ENCODE measurements around the gene ARHGEF33.
A peak's percentile ranks its signal among the peaks of the same experiment; 100 is the strongest.
"Not testable (repeated sequence)": the region's sequence is repeated elsewhere in the genome, so short reads cannot be mapped to it uniquely, and the experiment has no call there.

ARHGEF33 gene

DNA sequence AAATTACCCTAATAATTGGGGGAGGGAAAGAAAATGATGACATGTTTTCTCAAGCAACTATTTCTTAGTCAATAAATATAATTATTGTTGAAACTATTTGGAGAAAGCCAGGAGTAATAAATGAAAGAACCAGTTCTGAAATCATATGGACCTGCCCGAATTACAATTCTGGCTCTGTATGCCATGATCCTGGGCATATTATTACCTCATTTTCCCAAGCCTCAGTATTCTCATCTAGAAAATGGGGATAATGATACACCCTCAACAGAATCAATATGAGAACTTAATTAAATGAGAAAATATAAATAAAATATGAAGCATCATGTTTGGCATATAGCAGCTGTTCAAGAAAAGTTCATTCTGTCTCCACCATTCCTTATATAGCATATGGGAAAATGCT, 22.9 kb downstream of the ARHGEF33 start:
- DNase-seq: no peak

DNA sequence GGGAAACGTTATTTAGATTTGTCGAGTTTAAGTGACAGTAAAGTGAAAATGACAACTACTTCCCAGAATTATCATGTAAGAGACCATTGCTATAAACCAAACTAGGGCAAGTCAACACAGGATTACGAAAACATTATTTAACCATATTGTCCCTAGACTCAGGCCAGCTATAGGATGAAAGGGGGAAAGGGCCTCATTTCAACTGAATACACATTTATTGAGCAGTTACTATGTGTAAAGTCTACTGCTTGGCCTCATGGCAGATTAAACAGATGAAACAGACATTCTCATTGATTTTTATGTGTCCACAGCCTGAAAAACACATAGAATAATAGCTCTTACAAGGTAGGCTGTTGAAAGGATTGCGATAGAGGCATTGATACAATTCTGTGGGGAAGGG, 32.7 kb downstream of the ARHGEF33 start:
- no peak for DNase-seq

DNA sequence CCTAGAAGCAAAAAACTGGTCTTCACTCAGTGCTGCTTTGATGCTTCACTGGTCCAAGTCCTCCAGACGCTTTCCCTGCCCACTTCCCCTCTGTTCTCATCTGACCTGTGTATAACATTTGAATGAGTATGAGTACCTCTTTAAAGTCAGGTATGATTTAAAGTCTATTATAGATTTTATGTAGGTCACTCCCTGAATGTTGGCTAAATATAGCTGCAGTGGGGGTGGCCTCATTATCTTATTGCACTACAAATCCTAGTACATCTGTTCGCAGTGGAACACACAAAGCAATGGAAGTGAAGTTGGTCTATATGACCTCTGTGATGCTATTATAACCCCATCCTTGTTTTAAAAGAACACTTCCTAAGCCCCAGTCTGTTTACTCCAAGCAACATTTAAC, 33.2 kb downstream of the ARHGEF33 start:
- no peak for DNase-seq

DNA sequence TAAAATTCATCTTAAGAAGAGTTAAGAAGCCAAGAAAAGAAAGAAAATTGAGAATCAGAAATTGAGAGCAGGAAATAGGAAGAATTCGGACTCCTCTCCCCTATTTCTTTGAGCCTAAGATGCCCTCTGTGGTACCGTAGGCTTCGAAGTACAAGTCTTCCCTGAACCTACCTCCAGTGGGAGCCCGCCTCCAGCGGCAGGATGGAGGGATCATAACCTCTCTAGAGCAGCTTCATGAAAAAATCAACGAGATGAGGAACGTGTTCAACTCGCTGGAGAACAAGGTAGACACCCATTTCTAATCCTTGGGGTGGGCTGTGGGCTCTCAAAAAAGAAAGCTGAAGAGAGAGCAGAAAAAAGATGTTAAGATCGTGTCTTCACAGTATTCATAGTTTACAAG, 36.3 kb downstream of the ARHGEF33 start:
- no peak for DNase-seq

DNA sequence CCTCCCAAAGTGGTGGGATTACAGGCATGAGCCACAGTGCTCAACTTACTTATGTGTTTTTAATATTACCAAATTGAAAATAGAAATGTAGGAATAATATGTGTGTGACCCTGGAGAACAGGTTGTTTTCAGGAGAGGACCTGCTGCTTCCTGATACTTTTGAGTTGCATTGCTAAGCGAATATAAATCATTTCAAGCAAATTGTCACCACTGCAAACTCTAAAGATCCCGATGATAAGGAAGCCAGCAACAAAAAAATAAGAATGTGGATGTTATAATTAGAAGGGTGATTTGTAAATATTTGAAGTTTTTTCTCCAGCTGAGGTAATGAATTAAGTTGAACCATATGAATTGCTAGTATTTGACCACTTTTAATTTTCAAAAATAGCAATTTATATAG, 40.9 kb downstream of the ARHGEF33 start:
- no peak for DNase-seq

DNA sequence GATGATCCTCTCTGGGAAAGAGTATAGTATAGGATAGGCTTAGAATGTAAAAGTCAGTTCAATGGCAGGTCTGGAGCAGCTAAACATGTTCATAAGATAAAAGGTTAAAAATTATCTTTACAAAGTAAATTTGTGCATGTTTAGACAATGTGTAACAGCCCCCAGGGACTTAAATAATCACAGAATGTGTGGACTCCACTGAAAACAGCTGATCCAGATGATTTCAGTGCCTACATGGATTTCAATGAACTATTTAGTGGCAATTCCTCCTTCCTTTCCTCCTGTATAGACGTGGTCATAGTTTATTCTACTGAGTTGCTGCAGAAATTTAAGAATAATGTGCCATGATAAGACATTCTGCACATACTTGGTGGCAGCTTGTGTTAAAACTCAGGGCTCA, 42.9 kb downstream of the ARHGEF33 start:
- DNase-seq: no peak

DNA sequence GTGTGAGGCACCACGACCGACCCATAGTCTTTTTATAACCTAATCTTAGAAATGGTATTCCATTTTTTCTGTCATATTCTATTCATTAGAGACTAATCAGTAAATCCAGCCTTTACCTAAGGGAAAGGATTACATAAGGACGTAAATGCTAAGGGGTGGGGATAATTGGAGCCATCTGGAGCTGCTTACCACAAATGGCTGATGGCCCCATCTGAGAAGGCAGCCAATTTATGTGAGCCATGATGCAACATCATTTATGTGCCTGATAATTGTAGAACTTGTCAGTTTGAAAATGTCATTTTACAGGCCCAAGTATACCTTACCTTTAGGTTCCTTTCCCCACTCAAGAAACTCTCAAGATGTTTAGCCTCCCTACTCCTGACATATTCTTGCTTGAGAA, 44.0 kb downstream of the ARHGEF33 start:
- no peak for DNase-seq

DNA sequence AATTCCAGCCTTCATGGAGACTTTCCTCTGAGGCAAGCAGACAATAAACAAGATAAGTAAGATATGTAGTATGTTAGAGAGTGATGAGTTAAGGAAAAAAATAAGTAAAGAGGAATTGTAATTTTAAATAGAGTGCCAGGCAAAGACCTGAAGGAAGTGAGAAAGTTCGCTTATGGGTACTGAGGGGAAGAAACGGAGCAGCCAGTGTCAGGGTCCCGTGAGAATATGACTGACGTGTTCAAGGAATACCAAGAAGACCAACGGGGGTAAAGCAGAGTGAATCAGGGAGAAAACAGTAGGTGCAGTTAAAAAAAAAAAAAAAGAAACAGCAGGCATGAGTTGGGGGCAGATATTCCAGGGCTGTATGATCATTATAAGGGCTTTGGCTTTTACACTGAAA, 45.1 kb downstream of the ARHGEF33 start:
- DNase-seq: no peak

DNA sequence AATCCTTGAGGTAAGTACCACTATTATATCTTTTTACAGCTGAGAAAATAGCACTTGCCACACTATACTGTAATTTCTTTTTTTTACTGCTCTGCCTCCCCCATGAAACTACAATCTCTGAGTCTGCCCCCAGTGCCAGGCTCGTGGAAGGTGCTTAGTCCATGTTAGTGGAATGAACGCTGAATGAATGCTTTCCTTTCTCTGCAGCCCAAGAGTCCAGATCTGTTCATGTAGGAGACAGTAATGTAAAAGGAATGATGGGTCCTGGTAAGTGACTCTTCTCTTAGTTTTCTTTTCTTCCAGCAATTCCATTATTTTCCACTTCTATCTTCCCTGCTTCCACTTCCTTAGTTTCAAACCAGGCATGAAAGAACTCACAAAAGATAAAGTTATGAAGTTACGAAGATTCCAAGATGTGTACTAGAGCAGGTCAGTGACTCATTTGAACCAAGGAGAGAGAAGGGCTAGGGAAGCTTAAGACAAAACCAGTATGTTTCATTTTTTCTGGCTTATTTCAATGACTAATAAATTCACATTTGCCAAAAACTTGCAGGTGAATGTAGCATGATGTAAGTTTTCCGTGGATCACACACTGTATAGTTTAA, 46.0 kb downstream of the ARHGEF33 start:
- DNase-seq: peak; percentile 75

DNA sequence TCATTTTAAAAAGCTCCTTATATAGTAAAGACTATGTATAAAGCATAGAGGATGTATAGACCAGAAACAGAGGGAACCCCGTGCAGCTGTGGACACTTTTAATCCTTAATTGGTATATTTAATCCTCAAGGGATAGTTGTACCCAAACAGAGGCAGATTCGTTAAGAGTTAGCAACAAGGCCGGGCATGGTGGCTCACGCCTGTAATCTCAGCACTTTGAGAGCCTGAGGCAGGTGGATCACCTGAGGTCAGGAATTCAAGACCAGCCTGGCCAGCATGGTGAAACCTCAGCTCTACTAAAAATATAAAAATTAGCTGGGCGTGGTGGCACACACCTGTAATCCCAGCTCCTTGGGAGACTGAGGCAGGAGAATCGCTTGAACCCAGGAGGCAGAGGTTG, 46.8 kb downstream of the ARHGEF33 start:
- not testable (repeated sequence) for DNase-seq

DNA sequence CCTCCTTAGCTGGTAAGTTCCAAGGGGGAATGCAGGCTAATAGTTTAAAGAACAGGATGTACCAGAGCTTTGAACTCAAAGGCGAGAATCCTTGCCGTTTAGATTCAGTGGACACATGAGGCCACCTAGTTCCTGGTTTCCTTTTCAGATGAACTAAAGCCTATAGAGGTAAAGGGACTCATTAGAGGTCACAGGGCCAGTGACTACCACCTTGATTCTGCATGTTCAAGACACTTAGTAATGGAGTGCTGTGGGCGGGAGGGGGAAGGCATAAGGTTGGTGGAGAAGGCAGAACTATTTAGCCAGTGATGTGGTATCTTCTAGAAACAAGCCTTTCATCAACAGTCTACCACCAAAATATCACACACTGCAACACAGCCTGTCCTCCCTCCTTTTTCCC, 47.9 kb downstream of the ARHGEF33 start:
- DNase-seq: no peak

DNA sequence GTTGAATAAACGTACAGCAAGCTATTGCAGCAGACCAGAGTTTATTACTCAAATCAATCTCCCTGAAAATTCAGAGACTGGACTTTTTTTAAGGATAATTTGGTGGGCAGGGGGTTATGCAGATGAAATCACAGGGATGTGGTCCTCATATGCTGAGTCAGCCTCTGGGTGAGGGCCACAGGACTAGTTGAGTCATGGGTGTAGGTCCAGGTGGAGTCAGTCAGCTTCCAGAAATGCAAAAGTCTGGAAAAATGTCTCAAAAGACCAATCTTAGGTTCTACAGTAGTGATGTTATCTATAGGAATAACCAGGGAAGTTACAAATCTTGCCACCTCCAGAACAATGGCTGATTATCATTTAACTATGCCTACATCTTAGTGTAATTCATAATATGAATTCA, 51.1 kb downstream of the ARHGEF33 start:
- DNase-seq: no peak

DNA sequence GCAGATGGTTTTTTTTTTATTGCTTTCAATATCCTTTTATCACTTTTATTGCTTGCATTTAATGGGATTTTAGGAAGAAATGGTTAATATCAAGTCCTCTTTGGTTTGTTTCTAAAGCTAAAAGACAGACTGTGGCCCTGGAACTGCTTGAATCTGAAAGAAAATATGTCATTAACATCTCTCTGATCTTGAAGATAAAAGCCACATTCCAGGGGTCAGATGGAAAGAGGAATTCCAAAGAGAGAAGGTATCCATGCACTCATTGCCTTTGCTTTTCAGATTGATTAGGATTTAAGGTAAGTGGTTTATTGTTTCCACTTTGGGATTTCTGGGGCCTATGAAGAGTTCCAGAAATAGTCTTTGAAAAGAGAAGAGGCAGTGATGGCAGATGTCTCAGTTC, 54.1 kb downstream of the ARHGEF33 start:
- DNase-seq: no peak

DNA sequence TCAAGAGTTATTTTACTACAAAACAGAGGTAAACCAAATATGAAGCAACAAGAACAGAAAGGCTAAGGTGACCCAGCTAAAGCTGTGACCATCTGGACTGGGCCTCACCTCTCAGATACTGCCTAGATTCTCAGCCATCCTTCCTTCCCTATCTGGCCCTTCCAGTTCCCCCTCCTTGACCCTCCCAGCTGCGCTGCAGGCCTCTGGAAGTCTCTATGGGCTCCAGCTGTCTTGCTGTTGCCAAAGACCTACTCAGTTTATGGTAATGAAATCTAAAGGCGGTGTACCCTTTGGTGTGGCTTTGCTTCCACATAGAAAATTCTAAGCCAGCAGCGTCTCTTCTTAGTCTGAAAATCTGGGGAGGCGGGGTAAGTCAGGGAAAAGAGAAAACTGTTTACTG, 55.7 kb downstream of the ARHGEF33 start:
- no peak for DNase-seq

DNA sequence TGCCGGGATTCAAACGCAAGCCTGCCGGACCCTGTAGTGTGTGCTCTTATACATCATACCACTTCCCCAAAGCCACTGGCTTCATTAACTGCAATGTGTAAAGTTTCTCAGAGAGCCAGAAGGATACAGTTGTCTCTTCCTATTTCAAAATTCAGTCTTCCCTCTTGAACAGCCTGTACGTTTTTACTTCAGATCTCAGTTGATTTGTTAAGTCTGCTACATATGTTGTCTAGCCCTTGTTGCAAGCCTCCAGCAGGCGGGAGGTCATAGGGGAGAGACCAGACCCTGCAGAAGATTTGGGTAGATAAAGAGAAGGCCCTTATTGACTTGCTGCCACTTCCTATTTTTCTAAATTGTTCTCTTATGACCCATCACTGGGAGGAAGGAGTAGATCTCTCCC, 56.2 kb downstream of the ARHGEF33 start:
- DNase-seq: no peak

DNA sequence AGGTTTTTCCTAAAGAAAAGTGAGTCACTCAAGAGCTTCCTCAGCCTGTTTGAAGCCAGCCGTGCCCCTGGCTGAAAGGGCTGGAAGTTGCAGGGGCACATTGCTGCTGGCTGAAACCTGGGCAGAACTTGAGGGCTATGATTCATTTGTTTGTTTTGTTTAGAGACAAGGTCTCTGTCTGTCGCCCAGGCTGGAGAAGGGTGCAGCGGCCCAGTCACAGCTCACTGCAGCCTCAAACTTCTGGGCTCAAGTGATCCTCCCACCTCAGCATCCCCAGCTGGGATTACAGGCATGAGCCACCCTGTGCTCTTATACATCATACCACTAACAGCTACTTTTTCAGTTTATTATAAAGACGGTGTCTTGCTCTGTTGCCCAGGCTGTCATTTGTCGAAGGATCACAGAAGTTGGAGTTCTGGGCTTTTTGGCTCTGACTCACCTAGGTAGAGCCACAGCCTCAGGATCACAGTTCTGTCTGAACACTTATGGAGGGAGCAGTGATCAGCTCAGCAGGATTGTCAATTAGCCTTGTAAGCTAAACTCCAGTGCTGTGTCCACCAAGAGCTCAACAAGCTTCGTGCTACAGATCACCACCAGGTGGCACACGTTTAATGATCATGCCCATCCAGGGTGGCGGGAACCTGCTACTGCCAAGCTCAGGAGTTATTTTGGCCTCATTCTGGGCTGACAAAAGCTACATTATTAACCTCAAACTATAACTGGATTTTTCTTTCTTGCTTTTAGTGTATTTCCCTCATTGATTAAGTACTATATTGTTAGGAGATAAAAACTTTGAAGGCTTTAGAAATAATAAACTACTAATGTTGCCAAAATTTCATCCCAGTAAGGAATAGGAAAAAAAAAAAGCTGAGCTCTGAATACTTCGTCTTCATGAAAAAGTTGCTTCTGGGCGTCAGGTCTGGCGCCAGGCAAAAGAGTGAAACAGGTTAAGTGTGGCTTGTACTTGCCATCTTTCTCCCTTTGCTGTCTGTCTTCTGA, 57.9 kb downstream of the ARHGEF33 start:
- peak; percentile 50 for DNase-seq

DNA sequence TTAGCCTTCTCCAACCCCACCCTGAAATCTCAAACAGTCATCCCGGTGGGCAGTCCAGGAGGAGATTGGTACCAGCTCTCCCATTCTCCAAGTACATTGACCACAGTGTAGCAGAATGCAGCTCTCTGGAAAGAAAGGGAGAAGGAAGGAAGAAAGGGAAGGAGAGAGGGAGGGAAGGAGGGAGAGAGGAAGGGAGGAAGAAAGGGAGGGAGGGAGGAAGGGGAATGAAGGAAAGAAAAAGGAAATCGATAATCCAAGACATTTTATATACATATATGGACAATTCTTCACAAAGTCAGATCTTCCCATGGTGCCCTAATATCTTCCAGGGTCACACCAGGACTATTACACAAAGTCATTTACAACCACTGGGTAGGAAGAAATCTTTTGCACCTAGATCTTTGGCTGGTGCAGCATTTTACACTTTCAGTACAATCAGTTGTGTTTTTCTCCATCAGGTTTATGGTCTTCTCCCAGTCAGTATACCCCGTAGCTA, 58.8 kb downstream of the ARHGEF33 start:
- no peak for DNase-seq

DNA sequence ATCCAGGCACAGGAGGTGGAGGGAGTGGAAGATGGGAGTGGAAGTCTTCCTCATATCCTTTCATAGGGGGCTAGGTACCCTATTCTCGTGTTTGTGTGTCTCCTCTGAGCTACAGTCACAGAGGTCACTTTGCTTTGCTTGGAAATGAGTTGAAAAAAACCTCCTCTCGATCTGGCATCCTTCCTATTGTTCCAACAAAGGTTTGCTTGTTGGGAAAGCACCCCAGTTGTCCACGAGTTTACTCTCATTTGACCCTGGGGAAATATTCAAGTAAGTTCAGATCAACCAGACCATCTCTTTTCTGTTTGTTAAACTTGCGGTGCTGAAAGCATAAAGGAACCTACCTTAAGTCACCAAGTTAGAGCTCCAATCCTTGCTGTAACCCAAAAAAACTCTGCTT, 59.3 kb downstream of the ARHGEF33 start:
- DNase-seq: no peak

DNA sequence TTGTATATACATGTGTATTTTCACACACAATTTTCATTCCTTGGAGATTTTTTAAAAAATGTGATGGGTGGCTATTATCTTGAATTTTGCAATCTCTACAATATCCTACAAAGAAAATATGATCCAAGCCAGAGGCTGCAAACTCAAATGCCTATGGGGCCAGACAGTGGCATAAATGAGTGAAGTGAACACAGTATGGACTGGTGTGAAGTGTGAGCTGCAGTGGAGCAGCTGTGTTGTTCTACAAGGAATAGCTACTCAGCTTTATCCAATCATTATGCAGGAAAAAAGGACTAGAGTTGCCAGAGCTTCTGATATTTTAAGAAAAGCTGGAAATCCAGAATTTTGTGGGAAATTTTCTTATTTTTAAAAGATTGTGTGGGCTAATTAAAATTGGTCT, 62.1 kb downstream of the ARHGEF33 start:
- no peak for DNase-seq

DNA sequence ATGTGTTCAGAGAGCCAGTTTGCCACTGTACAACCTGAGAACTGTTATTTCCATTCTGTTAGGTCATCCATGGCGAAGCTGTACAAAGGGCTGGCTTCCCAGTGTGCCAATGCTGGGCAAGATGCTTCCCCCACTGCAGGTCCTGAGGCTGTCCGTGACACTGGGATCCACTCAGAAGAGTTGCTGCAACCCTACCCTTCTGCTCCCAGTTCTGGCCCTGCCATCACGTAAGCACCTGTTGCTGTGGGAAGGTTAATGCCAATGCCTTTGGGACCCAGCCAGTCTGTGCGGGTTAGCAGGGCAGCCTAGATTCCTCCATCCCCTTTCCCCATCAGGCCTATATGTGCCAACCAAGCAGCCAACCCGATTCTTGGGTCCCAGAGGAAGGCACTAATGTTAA, 68.3 kb downstream of the ARHGEF33 start:
- no peak for DNase-seq

DNA sequence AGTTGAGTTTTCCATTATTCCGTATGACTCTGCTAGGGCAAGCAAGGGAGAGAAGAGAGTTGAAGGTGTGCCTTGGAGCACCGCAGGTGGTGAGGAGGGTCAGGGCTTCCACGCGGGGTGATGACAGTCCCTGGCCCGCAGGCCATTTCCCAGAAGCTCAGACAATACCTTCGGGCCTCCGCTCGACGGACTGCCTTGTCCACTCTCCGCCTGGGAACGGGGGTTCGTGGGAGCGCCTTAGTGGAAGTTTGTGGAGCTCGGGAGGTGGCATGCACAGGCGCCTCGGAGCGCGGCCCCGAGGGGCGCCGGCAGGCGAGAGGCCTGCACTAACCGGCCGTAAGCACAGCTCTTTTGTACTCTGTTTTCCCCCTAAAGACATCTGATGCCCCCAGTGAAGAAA, 69.8 kb downstream of the ARHGEF33 start:
- DNase-seq: no peak

DNA sequence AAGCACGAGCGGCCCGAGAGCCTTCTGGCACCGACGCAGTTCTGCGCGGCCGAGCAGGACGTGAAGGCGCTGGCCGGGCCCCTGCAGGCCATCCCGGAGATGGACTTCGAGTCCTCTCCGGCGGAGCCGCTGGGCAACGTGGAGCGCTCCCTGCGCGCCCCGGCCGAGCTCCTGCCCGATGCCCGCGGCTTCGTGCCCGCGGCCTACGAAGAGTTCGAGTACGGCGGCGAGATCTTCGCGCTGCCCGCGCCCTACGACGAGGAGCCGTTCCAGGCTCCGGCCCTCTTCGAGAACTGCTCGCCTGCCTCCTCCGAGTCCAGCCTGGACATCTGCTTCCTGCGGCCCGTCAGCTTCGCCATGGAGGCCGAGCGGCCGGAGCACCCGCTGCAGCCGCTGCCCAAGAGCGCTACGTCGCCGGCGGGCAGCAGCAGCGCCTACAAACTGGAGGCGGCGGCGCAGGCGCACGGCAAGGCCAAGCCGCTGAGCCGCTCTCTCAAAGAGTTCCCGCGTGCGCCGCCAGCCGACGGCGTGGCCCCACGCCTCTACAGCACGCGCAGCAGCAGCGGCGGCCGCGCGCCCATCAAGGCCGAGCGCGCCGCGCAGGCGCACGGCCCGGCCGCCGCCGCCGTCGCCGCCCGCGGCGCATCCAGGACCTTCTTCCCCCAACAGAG, 70.4 kb downstream of the ARHGEF33 start:
- no peak for DNase-seq

DNA sequence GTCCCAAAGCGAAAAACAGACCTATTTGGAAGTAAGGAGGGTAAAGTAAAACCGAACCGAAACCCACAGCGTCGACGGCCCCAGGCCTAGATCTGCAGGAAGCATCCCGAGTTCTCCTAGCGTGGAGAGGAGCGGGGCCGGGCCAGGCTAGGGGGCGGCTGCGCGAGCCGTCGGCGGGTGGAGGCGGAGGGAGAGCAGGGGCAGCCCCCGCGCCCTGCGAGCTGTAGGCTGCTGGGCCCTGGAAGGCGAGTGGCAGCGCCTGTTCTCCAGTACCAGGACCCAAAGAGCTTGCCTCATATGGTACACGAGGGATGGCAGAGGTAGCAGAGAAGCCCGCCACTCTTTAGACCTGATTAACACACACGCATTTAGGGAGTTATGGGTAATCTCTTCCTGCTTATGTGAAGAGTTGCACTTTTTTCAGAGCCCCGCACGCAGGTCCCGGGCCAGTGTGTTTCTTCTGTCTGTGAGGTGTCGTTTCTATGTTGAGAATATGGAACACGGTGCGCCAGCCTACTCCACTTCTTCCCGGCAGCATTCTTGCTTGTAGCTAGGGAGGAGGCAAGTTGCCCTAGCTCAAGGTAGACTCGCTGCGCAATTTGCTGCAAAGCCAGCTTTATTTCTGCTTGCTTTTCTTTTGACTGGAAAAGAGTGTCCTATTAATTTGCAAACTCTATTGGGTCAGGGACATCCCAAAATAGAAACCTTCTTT, 71.1 kb downstream of the ARHGEF33 start:
- DNase-seq: no peak
